Measurements from ENCODE around the gene SEPHS1. TPM values are rescaled to one million over a fixed set of nuclear protein-coding genes. Genes with fewer than 3 reads are reported as not detected.

SEPHS1 gene
- total RNA-seq, 1 experiment from 2014 or later = 139 TPM

GRCh38 chr10:13366891-13367290 is 18.8 kb upstream of the SEPHS1 start:
- H3K27me3 Mint-ChIP-seq (ENCODE audit: insufficient read depth, unreplicated experiment) = no peaks in the 10 kb centered on the region
- ChIA-PET CTCF (interaction anchor here (1.4 kb wide), 1 partner anchor 73 kb away, joined by 6 read pairs; no protein-coding TSS in a partner anchor), POLR2A (no interaction called here)
- H3K36me3 Mint-ChIP-seq (ENCODE audit: insufficient read depth, unreplicated experiment) = no peaks in the 10 kb centered on the region
- no peak overlapping the region for H3K27ac Mint-ChIP-seq (ENCODE audit: unreplicated experiment)
- no TSS peak for BruUV-seq (replicated peaks)
- Histone ChIP-seq H3K4me1 (peaks cover 11% of the 10 kb centered on the region), H3K9me3 (no peaks in the 10 kb centered on the region), H3K36me3 (ENCODE audit: control insufficient read depth, insufficient read depth, low read length) (no peaks in the 10 kb centered on the region), H3K4me3 (ENCODE audit: low read depth, low read length) (no peak overlapping the region), H3K27me3 (replicated peaks; ENCODE audit: control insufficient read depth, insufficient read depth, low read length) (no peaks in the 10 kb centered on the region)
- H3K9me3 Mint-ChIP-seq (ENCODE audit: unreplicated experiment) = no peaks in the 10 kb centered on the region
- no peak overlapping the region for H3K4me3 Mint-ChIP-seq (ENCODE audit: unreplicated experiment)
- no peak for DNase-seq
- intact Hi-C loops (cut with micrococcal nuclease; ENCODE audit: unreplicated experiment) = no loop called here
- peaks cover 22% of the 10 kb centered on the region for H3K4me1 Mint-ChIP-seq (ENCODE audit: low read depth, unreplicated experiment)
- no peak for TF ChIP-seq CTCF (IDR thresholded peaks at IDR 0.05; ENCODE audit: insufficient read depth in 1 of 2, low read depth in 1 of 2, low read length in 1 of 2, severe bottlenecking in 1 of 2, unreplicated experiment in 1 of 2)

- Mint-ChIP-seq H3K9me3 (ENCODE audit: unreplicated experiment) (no peaks in the 10 kb centered on the region), H3K36me3 (ENCODE audit: insufficient read depth, unreplicated experiment) (no peaks in the 10 kb centered on the region), H3K27me3 (ENCODE audit: insufficient read depth, unreplicated experiment) (no peaks in the 10 kb centered on the region), H3K27ac (ENCODE audit: unreplicated experiment) (no peak overlapping the region), H3K4me1 (ENCODE audit: low read depth, unreplicated experiment) (peaks cover 16% of the 10 kb centered on the region), H3K4me3 (ENCODE audit: unreplicated experiment) (no peak overlapping the region)
- Histone ChIP-seq H3K36me3 (ENCODE audit: control insufficient read depth, insufficient read depth, low read length) (no peaks in the 10 kb centered on the region), H3K27me3 (replicated peaks; ENCODE audit: control insufficient read depth, insufficient read depth, low read length) (no peaks in the 10 kb centered on the region), H3K4me1 (peaks cover 11% of the 10 kb centered on the region), H3K9me3 (no peaks in the 10 kb centered on the region), H3K4me3 (ENCODE audit: low read depth, low read length) (no peak overlapping the region)
- intact Hi-C loops (cut with micrococcal nuclease; ENCODE audit: unreplicated experiment) = no loop called here
- ChIA-PET POLR2A (no interaction called here), CTCF (interaction anchor here (1.2 to 1.4 kb wide), 2 partner anchors 74 to 205 kb away, joined by 6 to 7 read pairs; no protein-coding TSS in a partner anchor)
- no peak for DNase-seq
- TF ChIP-seq CTCF (IDR thresholded peaks at IDR 0.05; ENCODE audit: insufficient read depth in 1 of 2, low read depth in 1 of 2, low read length in 1 of 2, severe bottlenecking in 1 of 2, unreplicated experiment in 1 of 2) = no peak
- no TSS peak for BruUV-seq (replicated peaks)
These were observed 17.7 kb upstream of the SEPHS1 start for GRCh38 chr10:13365831-13366230.

GRCh38 chr10:13365243-13365642 is 17.1 kb upstream of the SEPHS1 start:
- BruUV-seq (replicated peaks) = no TSS peak
- Histone ChIP-seq H3K4me1 (peaks cover 11% of the 10 kb centered on the region), H3K9me3 (no peaks in the 10 kb centered on the region), H3K4me3 (ENCODE audit: low read depth, low read length) (no peak overlapping the region), H3K27me3 (replicated peaks; ENCODE audit: control insufficient read depth, insufficient read depth, low read length) (no peaks in the 10 kb centered on the region), H3K36me3 (ENCODE audit: control insufficient read depth, insufficient read depth, low read length) (no peaks in the 10 kb centered on the region)
- no peak for TF ChIP-seq CTCF (IDR thresholded peaks at IDR 0.05; ENCODE audit: insufficient read depth in 1 of 2, low read depth in 1 of 2, low read length in 1 of 2, severe bottlenecking in 1 of 2, unreplicated experiment in 1 of 2)
- Mint-ChIP-seq H3K4me3 (ENCODE audit: unreplicated experiment) (no peak overlapping the region), H3K4me1 (ENCODE audit: low read depth, unreplicated experiment) (peaks cover 16% of the 10 kb centered on the region), H3K9me3 (ENCODE audit: unreplicated experiment) (no peaks in the 10 kb centered on the region), H3K27ac (ENCODE audit: unreplicated experiment) (no peak overlapping the region), H3K27me3 (ENCODE audit: insufficient read depth, unreplicated experiment) (no peaks in the 10 kb centered on the region), H3K36me3 (ENCODE audit: insufficient read depth, unreplicated experiment) (no peaks in the 10 kb centered on the region)
- POLR2A ChIA-PET = no interaction called here
- DNase-seq = no peak
- CTCF ChIA-PET = interaction anchor here (1.2 kb wide), 1 partner anchor 206 kb away, joined by 7 read pairs; no protein-coding TSS in a partner anchor
- intact Hi-C loops (cut with micrococcal nuclease; ENCODE audit: unreplicated experiment) = no loop called here
